Natural killer cell (primary cell): ENCODE results near the gene PLPPR2. TPM values are rescaled to one million over a fixed set of nuclear protein-coding genes. Genes with fewer than 3 reads are reported as not detected.

Experiments used
- ATAC-seq, 3 donors: fragments of 150-1000 bp in 2 of 3; fragments of 200-7000 bp in 1 of 3; cut with Tn5 transposase; 1 replicate in 1 of 3; 2 replicates in 2 of 3; pipeline ENCODE4 v1.10.0; 2021; ENCODE audit warnings: mild to moderate bottlenecking in 2 of 3, moderate library complexity in 2 of 3
- DNase-seq, 2 donors: peaks; one replicate each; pipeline versions ENCODE4 v3.0.0 to v3.0.0-alpha.2; 2013 to 2021; ENCODE audit warnings: mixed read lengths in 1 of 2
- H3K27ac ChIP-seq: one replicate; pipeline ENCODE4 v1.5.1; 2013; ENCODE audit warnings: mild to moderate bottlenecking, low read length
- H3K27me3 ChIP-seq: one replicate; pipeline ENCODE4 v1.6.1; 2013; ENCODE audit warnings: low read length; ENCODE audit not compliant: control insufficient read depth, insufficient read depth
- H3K36me3 ChIP-seq: one replicate; pipeline ENCODE4 v1.6.1; 2013; ENCODE audit warnings: low read length; ENCODE audit not compliant: control insufficient read depth, insufficient read depth
- H3K4me1 ChIP-seq: one replicate; pipeline ENCODE4 v1.6.1; 2013; ENCODE audit warnings: low read length; ENCODE audit not compliant: control insufficient read depth, insufficient read depth
- H3K4me3 ChIP-seq: one replicate; pipeline ENCODE4 v1.5.1; 2013; ENCODE audit warnings: low read length
- H3K9me3 ChIP-seq: one replicate; pipeline ENCODE4 v1.6.1; 2013; ENCODE audit warnings: low read length; ENCODE audit not compliant: control insufficient read depth, insufficient read depth
- H3K27ac Mint-ChIP-seq, 2 donors: one replicate each; pipeline ENCODE4 v1.8.0; 2022; ENCODE audit warnings: mild to moderate bottlenecking in 2 of 2, mixed read lengths in 2 of 2, moderate library complexity in 1 of 2
- H3K27me3 Mint-ChIP-seq, 2 donors: one replicate each; pipeline ENCODE4 v1.8.0; 2022; ENCODE audit warnings: low read depth in 2 of 2, mixed read lengths in 2 of 2
- H3K36me3 Mint-ChIP-seq: one replicate; pipeline ENCODE4 v1.8.0; 2022; ENCODE audit warnings: mixed read lengths
- H3K4me1 Mint-ChIP-seq, 2 donors: one replicate each; pipeline ENCODE4 v1.8.0; 2022; ENCODE audit warnings: mixed read lengths in 2 of 2
- H3K4me3 Mint-ChIP-seq: one replicate; pipeline ENCODE4 v1.8.0; 2022; ENCODE audit warnings: mild to moderate bottlenecking, moderate library complexity, mixed read lengths
- H3K9me3 Mint-ChIP-seq, 2 donors: one replicate each; pipeline ENCODE4 v1.8.0; 2022; ENCODE audit warnings: mixed read lengths in 2 of 2
- WGBS: methylation state at CpG from one replicate; pipeline ENCODE4 v1.1.7; 2013; ENCODE audit warnings: missing lambda C conversion rate; ENCODE audit not compliant: insufficient coverage; 5-methylcytosine and 5-hydroxymethylcytosine counted together
- intact Hi-C: fragments of 100-400 bp; cut with micrococcal nuclease; formaldehyde crosslinking; loops from one replicate; pipeline ENCODE4 v1.14.2; 2022
- total RNA-seq, 4 donors: library from RNA; stranded (reverse); fragments of 120-200 nt in 1 of 4; gene quantifications; one replicate each; pipeline versions ENCODE4 v1.2.3 to v1.2.4, GENCODE V29; 2013 to 2022
- TF ChIP-seq, protein P1 (sequence below): fragments of 200-600 bp; IDR thresholded peaks from one replicate; pipeline ENCODE4 v1.8.0; 2022; ENCODE audit warnings: antibody characterized with exemption

The PLPPR2 gene
- total RNA-seq, 3 donors from 2014 or later (not counting 1 experiment from before 2014, with no cell fraction given), result 13.3 to 21.1 (median 16.1) TPM

DNA sequence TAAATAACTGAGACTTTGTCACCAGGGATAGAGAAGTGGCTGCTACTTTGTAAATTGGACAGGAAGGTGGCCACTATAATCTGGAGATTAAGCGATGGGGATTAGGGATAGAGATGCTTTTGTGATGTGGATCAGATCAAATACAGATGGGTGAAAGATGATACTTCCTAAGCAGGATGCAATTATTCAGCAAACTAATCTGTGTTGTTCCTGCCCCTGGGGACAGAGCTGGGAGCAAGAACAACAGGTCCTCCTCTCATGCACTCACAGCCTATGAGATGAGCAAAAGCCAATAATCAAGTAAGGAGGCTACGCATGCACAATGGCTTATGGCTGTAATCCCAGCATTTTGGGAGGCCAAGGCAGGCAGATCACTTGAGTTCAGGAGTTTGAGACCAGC lies 59.3 kb downstream of the PLPPR2 start:
- Histone ChIP-seq H3K4me3 (no peak overlapping the region), H3K36me3 (no peaks in the 10 kb centered on the region), H3K4me1 (peaks cover 9% of the 10 kb centered on the region), H3K9me3 (no peaks in the 10 kb centered on the region), H3K27me3 (peaks cover 10% of the 10 kb centered on the region), H3K27ac (no peak overlapping the region)
- no peak overlapping the region for H3K27ac Mint-ChIP-seq
- peaks cover 0 to 23% of the 10 kb centered on the region in 2 donors for H3K27me3 Mint-ChIP-seq
- H3K4me3 Mint-ChIP-seq, result no peak overlapping the region
- H3K9me3 Mint-ChIP-seq, result no peaks in the 10 kb centered on the region
- H3K36me3 Mint-ChIP-seq, result no peaks in the 10 kb centered on the region
- DNase-seq (no peak), ATAC-seq (no peak)
- TF ChIP-seq, protein P1, sequence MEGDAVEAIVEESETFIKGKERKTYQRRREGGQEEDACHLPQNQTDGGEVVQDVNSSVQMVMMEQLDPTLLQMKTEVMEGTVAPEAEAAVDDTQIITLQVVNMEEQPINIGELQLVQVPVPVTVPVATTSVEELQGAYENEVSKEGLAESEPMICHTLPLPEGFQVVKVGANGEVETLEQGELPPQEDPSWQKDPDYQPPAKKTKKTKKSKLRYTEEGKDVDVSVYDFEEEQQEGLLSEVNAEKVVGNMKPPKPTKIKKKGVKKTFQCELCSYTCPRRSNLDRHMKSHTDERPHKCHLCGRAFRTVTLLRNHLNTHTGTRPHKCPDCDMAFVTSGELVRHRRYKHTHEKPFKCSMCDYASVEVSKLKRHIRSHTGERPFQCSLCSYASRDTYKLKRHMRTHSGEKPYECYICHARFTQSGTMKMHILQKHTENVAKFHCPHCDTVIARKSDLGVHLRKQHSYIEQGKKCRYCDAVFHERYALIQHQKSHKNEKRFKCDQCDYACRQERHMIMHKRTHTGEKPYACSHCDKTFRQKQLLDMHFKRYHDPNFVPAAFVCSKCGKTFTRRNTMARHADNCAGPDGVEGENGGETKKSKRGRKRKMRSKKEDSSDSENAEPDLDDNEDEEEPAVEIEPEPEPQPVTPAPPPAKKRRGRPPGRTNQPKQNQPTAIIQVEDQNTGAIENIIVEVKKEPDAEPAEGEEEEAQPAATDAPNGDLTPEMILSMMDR, result no peak
- H3K4me1 Mint-ChIP-seq, result peaks cover 0 to 7% of the 10 kb centered on the region in 2 donors
- intact Hi-C loops, result no loop called here
- WGBS, result 94% methylated on average over 2 of the region's 2 CpGs

Other genes with a start within 250 kb of the PLPPR2 start
- gene SPC24, start 199.7 kb upstream of the PLPPR2 start, total RNA-seq, result 1 to 10 TPM; 1.7 to 6.1 (median 4.1) TPM
- gene KANK2, start 157.9 kb upstream of the PLPPR2 start, total RNA-seq, result 1 to 10 TPM in 1 of 3 donors, under 1 TPM in 2; 0.82 to 1.3 (median 0.85) TPM
- not detected for gene ANGPTL8, start 115.8 kb upstream of the PLPPR2 start, total RNA-seq
- 1 to 10 TPM in 1 of 3 donors, under 1 TPM in 2; 0.82 to 2.3 (median 0.86) TPM for gene DOCK6, start 92.9 kb upstream of the PLPPR2 start, total RNA-seq
- gene TSPAN16, start 59.3 kb upstream of the PLPPR2 start, total RNA-seq, result not detected
- gene RAB3D, start 15.8 kb upstream of the PLPPR2 start, total RNA-seq, result 10 to 100 TPM; 14.3 to 20.0 (median 15.7) TPM
- gene TMEM205, start 9.2 kb upstream of the PLPPR2 start, total RNA-seq, result 10 to 100 TPM; 25.0 to 29.9 (median 29.5) TPM
- gene CCDC159, start 8.9 kb upstream of the PLPPR2 start, total RNA-seq, result 10 to 100 TPM; 86.9 to 94.9 (median 91.8) TPM
- gene SWSAP1, start 19.2 kb downstream of the PLPPR2 start, total RNA-seq, result 1 to 10 TPM; 2.1 to 2.9 (median 2.8) TPM
- gene EPOR, start 28.9 kb downstream of the PLPPR2 start, total RNA-seq, result 10 to 100 TPM in 2 of 3 donors, 1 to 10 TPM in 1; 7.6 to 10.7 (median 10.3) TPM
- under 1 TPM in 1 of 3 donors, not detected in 2; 0.48 TPM for gene RGL3, start 63.9 kb downstream of the PLPPR2 start, total RNA-seq
- not detected for gene ODAD3, start 79.7 kb downstream of the PLPPR2 start, total RNA-seq
- gene PRKCSH, start 80.2 kb downstream of the PLPPR2 start, total RNA-seq, result 100 to 1,000 TPM; 320 to 367 (median 327) TPM
- gene ELAVL3, start 125.6 kb downstream of the PLPPR2 start, total RNA-seq, result not detected
- gene ZNF653, start 150.4 kb downstream of the PLPPR2 start, total RNA-seq, result 10 to 100 TPM in 2 of 3 donors, 1 to 10 TPM in 1; 9.9 to 15.4 (median 10.8) TPM
- 10 to 100 TPM; 23.6 to 24.5 (median 24.1) TPM for gene ECSIT, start 173.7 kb downstream of the PLPPR2 start, total RNA-seq
- gene CNN1, start 183.4 kb downstream of the PLPPR2 start, total RNA-seq, result not detected
- gene ELOF1, start 203.8 kb downstream of the PLPPR2 start, total RNA-seq, result 10 to 100 TPM; 46.4 to 54.2 (median 50.0) TPM
- gene ACP5, start 222.2 kb downstream of the PLPPR2 start, total RNA-seq, result 10 to 100 TPM; 14.9 to 20.3 (median 18.8) TPM
- gene ZNF627, start 242.1 kb downstream of the PLPPR2 start, total RNA-seq, result 1 to 10 TPM; 4.7 to 7.5 (median 4.9) TPM